ENCODE data around the gene DCAF7. TPM values are rescaled to one million over a fixed set of nuclear protein-coding genes. Genes with fewer than 3 reads are reported as not detected.

DCAF7 gene, protein sequence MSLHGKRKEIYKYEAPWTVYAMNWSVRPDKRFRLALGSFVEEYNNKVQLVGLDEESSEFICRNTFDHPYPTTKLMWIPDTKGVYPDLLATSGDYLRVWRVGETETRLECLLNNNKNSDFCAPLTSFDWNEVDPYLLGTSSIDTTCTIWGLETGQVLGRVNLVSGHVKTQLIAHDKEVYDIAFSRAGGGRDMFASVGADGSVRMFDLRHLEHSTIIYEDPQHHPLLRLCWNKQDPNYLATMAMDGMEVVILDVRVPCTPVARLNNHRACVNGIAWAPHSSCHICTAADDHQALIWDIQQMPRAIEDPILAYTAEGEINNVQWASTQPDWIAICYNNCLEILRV
- polyA plus RNA-seq (ENCODE audit: insufficient read length in 4 of 4), result 100 to 1,000 TPM; 115 to 123 (median 120) TPM

DNA sequence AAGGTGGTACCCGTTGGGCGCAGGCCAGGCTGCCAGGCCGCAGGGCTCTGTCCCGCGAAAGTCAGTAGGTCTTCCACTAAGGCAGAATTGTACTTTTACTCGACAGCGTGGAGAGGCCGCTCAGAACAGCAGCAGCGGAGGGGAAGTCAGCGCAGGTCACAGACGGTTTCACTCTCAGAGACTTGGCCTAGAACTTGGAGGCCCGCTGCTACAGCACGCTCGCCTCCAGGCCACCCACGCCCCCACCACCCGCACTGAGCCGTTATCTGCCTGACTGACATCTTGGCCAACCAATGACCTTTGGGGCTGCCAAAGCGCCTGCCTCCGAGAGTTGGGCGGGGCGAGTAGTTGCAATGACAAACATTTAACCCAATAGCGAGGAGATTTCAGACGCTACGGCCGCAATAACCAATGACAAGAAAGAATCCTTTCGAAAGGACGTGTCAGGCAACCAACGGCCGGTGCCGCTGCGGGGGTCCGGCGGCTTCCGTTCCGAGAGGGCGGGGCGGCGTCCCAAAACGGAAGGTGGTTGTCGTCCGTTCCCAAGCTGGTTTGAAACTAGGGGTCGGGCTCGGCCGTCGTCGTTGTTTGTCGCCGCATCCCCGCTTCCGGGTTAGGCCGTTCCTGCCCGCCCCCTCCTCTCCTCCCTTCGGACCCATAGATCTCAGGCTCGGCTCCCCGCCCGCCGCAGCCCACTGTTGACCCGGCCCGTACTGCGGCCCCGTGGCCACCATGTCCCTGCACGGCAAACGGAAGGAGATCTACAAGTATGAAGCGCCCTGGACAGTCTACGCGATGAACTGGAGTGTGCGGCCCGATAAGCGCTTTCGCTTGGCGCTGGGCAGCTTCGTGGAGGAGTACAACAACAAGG is at the start of gene DCAF7:
Gene DCAF7 (plus strand): TSS at position 532 of the 871 bp plus-strand sequence. CDS start 201 bp downstream, at position 733.
- DNase-seq (ENCODE audit: low read depth in 4 of 4, low spot score in 3 of 4), result peak; percentile 99 to 100 (median 100)

- DNase-seq (ENCODE audit: low read depth in 4 of 4, low spot score in 3 of 4), result no peak
Measured at GRCh38 chr17:63500543-63501390, 49.5 kb upstream of the DCAF7 start.

GRCh38 chr17:63503341-63503705 is 47.0 kb upstream of the DCAF7 start:
- DNase-seq (ENCODE audit: low read depth in 4 of 4, low spot score in 3 of 4), result no peak

DNA sequence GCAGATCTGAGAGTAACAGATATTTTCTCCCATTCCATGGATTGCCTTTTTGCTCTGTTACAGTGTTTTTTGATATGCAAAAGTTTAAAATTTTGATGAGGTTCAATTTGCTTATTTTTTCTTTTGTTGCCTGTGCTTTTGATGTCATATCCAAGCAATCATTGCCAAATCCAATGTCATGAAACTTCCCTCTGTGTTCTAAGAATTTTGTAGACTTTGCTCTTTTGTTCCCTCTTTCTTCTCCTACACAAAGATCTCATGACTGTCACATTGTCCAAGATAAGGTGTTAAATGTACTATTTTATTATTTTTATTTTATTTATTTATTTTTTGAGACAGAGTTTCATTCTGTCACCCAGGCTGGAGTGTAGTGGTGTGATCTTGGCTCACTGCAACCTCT is 46.0 kb upstream of the DCAF7 start:
- DNase-seq (ENCODE audit: low read depth in 4 of 4, low spot score in 3 of 4), result no peak

- DNase-seq (ENCODE audit: low read depth in 4 of 4, low spot score in 3 of 4), result no peak
Measured at GRCh38 chr17:63505341-63505740, 44.9 kb upstream of the DCAF7 start.

GRCh38 chr17:63506627-63507026 is 43.6 kb upstream of the DCAF7 start:
- no peak for DNase-seq (ENCODE audit: low read depth in 4 of 4, low spot score in 3 of 4)

GRCh38 chr17:63511331-63511730 is 38.9 kb upstream of the DCAF7 start:
- DNase-seq (ENCODE audit: low read depth in 4 of 4, low spot score in 3 of 4), result no peak

DNA sequence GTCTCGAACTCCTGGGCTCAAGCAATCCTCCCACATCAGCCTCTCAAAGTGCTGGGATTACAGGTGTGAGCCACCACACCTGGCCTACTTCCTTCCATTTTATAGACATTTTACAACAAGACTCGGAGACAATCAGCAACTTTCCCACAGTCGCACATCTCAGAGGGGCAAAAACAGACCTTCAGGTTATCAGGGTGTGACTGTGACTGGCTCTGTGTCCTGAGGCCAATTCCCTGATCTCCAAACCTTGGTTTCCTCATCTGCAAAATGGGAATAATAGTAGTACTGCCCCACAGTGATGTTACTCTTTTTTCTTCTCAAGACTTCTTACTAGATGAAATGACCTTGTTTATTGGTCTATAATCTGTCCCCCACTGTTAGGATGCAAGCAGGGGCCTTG is 37.9 kb upstream of the DCAF7 start:
- DNase-seq (ENCODE audit: low read depth in 4 of 4, low spot score in 3 of 4), result no peak

- no peak for DNase-seq (ENCODE audit: low read depth in 4 of 4, low spot score in 3 of 4)
Measured at GRCh38 chr17:63512896-63513644, 37.2 kb upstream of the DCAF7 start.

GRCh38 chr17:63514477-63514876 is 35.8 kb upstream of the DCAF7 start:
- no peak for DNase-seq (ENCODE audit: low read depth in 4 of 4, low spot score in 3 of 4)

DNA sequence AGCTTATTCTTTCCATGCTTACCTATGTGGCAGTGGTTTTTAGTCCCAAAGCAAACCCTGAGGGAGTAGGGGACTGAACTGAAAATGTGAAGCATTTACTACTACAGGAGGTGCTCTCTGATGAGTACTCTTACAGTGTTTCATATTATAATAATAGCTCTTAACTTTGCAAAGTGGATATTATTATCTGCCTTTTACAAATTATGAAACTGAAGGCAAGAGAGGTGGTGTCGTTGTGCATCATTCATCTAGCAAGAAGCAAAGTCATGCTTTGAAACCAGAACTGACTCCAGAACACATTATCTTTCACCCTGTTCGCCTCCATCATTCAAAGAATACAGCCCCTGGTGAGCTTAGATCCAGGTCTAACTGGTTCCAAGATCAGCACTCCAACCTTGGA is 35.3 kb upstream of the DCAF7 start:
- no peak for DNase-seq (ENCODE audit: low read depth in 4 of 4, low spot score in 3 of 4)

GRCh38 chr17:63515426-63515825 is 34.9 kb upstream of the DCAF7 start:
- no peak for DNase-seq (ENCODE audit: low read depth in 4 of 4, low spot score in 3 of 4)

- no peak for DNase-seq (ENCODE audit: low read depth in 4 of 4, low spot score in 3 of 4)
Measured at GRCh38 chr17:63516910-63517824, 33.1 kb upstream of the DCAF7 start.

GRCh38 chr17:63517825-63518534 is 32.3 kb upstream of the DCAF7 start:
- DNase-seq (ENCODE audit: low read depth in 4 of 4, low spot score in 3 of 4), result no peak

DNA sequence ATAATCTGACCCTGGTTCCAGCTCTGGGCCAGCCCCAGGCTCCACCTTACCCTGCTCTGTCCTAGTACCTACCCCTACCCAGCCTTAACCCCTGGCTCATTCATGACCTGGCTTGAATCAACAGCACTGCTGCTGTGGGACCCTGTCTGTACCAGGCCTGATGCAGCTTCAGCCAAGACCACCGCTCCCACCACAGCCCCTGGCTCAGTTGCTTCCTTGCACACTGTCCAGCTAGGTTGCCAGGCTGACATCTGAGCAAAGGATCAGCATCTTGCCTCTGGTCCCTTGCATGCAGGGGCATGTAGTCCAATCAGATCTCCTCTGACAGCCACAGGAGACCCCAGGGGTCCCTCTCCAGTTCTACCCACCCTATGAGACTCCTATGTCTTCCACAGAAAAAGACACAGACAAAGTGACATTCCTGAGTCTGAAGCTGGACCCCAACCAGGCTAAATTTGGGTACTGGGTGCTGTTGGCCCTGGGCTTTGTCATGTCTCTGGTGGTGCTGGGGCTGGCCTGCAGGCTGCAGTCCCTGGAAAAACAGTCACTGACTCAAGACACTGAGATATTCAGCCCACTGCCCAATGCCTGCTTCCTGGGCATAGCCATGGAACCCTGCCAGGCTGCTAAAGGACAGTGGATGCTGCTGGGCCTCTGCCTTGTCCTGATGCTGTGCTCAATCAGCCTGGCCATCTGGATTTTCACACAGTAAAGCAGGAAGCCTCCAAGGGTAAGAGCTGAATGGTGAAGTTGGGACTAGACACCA is 31.0 kb upstream of the DCAF7 start:
- DNase-seq (ENCODE audit: low read depth in 4 of 4, low spot score in 3 of 4), result no peak

DNA sequence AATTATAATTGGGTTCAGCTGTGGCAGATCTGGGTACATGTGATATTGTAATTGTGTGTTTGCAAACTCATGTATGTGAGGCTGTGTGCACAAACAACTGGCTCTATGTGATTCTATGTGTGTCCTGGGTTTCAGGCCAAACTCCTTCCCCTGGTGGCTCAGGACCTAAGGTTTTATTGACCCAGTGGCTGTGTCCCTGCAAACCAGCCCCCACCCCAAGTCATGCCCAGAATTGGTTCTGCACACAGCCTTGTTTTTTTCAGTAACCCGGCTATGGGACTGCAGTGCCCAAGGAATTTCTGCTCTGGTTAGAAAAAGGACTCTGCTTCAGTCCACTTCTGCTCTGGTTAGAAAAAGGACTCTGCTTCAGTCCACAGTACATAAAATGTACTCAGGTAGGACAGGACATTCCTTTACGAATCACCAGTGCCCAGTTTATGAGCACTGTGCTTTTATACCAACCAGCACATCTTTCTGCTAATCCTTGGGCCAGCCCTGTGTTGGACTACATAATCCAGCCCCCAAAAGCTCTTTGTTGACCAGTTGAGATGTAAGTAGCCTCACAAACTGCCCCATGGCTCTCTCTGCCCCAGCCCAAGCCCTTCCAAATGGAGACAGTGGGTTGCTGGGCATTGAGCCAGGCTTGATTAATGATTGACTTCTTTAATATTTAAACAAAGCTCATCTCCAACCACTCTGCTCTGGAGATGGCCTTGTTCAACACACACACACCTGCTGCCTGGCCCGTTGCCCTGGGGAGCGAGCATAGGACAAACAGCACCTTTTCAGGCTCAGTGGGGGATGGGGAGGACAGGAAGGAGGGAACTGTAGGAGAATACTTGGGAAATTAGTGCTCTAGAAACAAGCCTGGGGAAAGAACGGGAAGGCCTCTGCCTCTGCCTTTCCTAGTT is 30.1 kb upstream of the DCAF7 start:
- peak in 2 of 4 donors; percentile 47 to 64 for DNase-seq (ENCODE audit: low read depth in 4 of 4, low spot score in 3 of 4)

Measured in right renal pelvis (tissue), 4 donors.